WTC11 (cell line): ENCODE results near the gene MAOA. TPM values are rescaled to one million over a fixed set of nuclear protein-coding genes. Genes with fewer than 3 reads are reported as not detected.
A peak's percentile ranks its signal among the peaks of the same experiment; 100 is the strongest.

ENCODE experiments used
- ATAC-seq: fragments of 200-7000 bp; cut with Tn5 transposase; 2 replicates; pipeline ENCODE4 v1.10.0; 2021; ENCODE audit warnings: mild to moderate bottlenecking, moderate library complexity
- CTCF ChIA-PET: fragments of 300-600 bp; sonication (Branson Sonifier 250); formaldehyde crosslinking; loops from one replicate; lab custom pipeline; 2021; ENCODE audit warnings: antibody characterized with exemption; lab: Charles Lee
- POLR2A ChIA-PET: fragments of 350-600 bp; sonication (Branson Sonifier 250); formaldehyde crosslinking; loops from one replicate; lab custom pipeline; 2021; ENCODE audit warnings: antibody characterized with exemption; lab: Charles Lee
- DNase-seq: peaks from one replicate; pipeline ENCODE4 v3.0.0; 2021; ENCODE audit warnings: low spot score
- H3K27ac Mint-ChIP-seq: 2 replicates; pipeline ENCODE4 v1.8.0; 2021; ENCODE audit warnings: mixed read lengths
- H3K27me3 Mint-ChIP-seq: 2 replicates; pipeline ENCODE4 v1.8.0; 2021; ENCODE audit warnings: low read depth, mild to moderate bottlenecking, moderate library complexity, mixed read lengths
- H3K36me3 Mint-ChIP-seq: 2 replicates; pipeline ENCODE4 v1.8.0; 2021; ENCODE audit warnings: mixed read lengths
- H3K4me1 Mint-ChIP-seq: 2 replicates; pipeline ENCODE4 v1.8.0; 2022; ENCODE audit warnings: mixed read lengths
- H3K4me3 Mint-ChIP-seq: 2 replicates; pipeline ENCODE4 v1.8.0; 2021; ENCODE audit warnings: mild to moderate bottlenecking, moderate library complexity, mixed read lengths
- H3K9me3 Mint-ChIP-seq: 2 replicates; pipeline ENCODE4 v1.8.0; 2021; ENCODE audit warnings: mixed read lengths
- EMX1 ChIP-seq: fragments of 250-450 bp; sonication (Bioruptor Pico); IDR thresholded peaks from 2 replicates; pipeline ENCODE4 v1.8.0; 2021; ENCODE audit warnings: mild to moderate bottlenecking
- MYBL2 ChIP-seq: sonication (generic); formaldehyde crosslinking; IDR thresholded peaks from 2 replicates; pipeline ENCODE4 v1.8.1; 2023; ENCODE audit warnings: mild to moderate bottlenecking, moderate library complexity, missing genetic modification reagents
- NR3C1 ChIP-seq: sonication (generic); formaldehyde crosslinking; conservative IDR thresholded peaks from 2 replicates; pipeline ENCODE4 v1.8.1; 2023; ENCODE audit warnings: low read depth, mild to moderate bottlenecking, missing genetic modification reagents
- TEAD1 ChIP-seq: sonication (generic); formaldehyde crosslinking; IDR thresholded peaks from 2 replicates; pipeline ENCODE4 v1.8.0; 2022; ENCODE audit warnings: mild to moderate bottlenecking, missing genetic modification reagents
- ZNF416 ChIP-seq: fragments of 250-450 bp; sonication (Bioruptor Pico); IDR thresholded peaks from 2 replicates; pipeline ENCODE4 v1.9.0; 2021; ENCODE audit warnings: mild to moderate bottlenecking, inconsistent platforms
- total RNA-seq: library from RNA; stranded (reverse); gene quantifications from 3 replicates; pipeline ENCODE4 v1.2.3, GENCODE V29; 2021
- TF ChIP-seq, protein P1 (sequence below): sonication (generic); formaldehyde crosslinking; IDR thresholded peaks from 2 replicates; pipeline ENCODE4 v1.8.1; 2022; ENCODE audit warnings: low read depth, mild to moderate bottlenecking, moderate library complexity, missing genetic modification reagents, borderline replicate concordance
- TF ChIP-seq, protein P2 (sequence below): sonication (generic); formaldehyde crosslinking; IDR thresholded peaks from 2 replicates; pipeline ENCODE4 v1.8.0; 2023; ENCODE audit warnings: missing genetic modification reagents
- TF ChIP-seq, protein P3 (sequence below): fragments of 250-450 bp; sonication (Bioruptor Pico); IDR thresholded peaks from 2 replicates; pipeline ENCODE4 v1.9.0; 2021; ENCODE audit warnings: mild to moderate bottlenecking
- TF ChIP-seq, protein P4 (sequence below): fragments of 200-600 bp; IDR thresholded peaks from 2 replicates; pipeline ENCODE4 v1.8.0; 2022; ENCODE audit warnings: antibody characterized with exemption
- TF ChIP-seq, protein P5 (sequence below): sonication (generic); formaldehyde crosslinking; IDR thresholded peaks from 2 replicates; pipeline ENCODE4 v1.8.1; 2023; ENCODE audit warnings: mild to moderate bottlenecking, missing genetic modification reagents
- TF ChIP-seq, protein P6 (sequence below): fragments of 250-450 bp; sonication (Bioruptor Pico); IDR thresholded peaks from 2 replicates; pipeline ENCODE4 v2.1.2; 2022; ENCODE audit warnings: mild to moderate bottlenecking, moderate library complexity

MAOA gene
- total RNA-seq, 1 experiment from 2014 or later, result 6.0 TPM

DNA sequence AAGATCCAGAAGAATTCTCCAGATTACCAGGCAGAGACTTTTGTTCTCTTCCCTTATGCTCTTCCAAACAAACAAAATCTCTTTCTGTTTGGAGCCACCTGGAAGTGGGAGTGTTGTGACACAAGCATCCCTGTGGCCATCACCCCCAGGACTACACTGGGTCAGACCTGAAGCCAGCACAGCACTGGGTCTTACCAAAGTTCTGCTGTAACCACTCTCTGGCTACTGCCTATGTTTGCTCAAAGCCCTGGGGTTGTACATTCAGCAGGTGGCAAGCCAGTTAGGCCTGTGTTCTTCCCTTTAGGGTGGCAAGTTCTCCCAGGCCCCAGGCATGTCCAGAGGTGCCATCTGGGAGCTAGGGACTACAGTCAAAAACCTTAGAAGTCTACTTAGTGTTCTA is 43.7 kb upstream of the MAOA start (continued):
- TF ChIP-seq, protein P1, sequence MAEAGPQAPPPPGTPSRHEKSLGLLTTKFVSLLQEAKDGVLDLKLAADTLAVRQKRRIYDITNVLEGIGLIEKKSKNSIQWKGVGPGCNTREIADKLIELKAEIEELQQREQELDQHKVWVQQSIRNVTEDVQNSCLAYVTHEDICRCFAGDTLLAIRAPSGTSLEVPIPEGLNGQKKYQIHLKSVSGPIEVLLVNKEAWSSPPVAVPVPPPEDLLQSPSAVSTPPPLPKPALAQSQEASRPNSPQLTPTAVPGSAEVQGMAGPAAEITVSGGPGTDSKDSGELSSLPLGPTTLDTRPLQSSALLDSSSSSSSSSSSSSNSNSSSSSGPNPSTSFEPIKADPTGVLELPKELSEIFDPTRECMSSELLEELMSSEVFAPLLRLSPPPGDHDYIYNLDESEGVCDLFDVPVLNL, result no peak
- TF ChIP-seq, all 79 proteins: peak for 0

DNA sequence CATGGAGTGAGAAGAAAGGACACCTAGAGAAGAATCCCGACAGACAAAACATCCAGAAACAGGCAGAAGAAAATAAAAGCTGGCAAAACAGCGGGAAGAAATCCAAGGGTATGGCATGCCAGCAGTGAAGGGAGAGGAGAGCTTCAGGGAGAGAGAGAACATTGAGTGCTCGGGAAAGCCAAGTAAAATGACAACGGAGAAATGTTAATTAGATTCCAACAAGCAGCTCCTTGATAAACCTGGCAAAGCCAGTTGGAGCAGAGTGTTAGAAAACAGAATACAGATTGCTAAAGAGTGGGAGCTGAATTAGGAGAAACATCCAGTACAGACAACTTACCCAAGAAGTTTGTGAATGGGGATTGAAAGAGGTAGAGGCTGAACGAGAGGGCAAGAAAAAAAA is 40.4 kb upstream of the MAOA start:
- POLR2A ChIA-PET, result no interaction called here
- H3K27ac Mint-ChIP-seq, result peak overlapping the region; percentile 58

More for the DNA sequence above, 40.4 kb upstream of the MAOA start:
- CTCF ChIA-PET, result interaction anchor here (2.1 kb wide), 1 partner anchor 134 kb away, joined by 6 read pairs; no protein-coding TSS in a partner anchor
- Mint-ChIP-seq H3K27me3 (no peaks in the 10 kb centered on the region; the same call in 1 of the 2 replicates), H3K4me3 (no peak overlapping the region), H3K9me3 (no peaks in the 10 kb centered on the region), H3K36me3 (0 out of 2 replicates have a peak, but pooled peaks cover 4% of the 10 kb centered on the region), H3K4me1 (peaks cover 45% of the 10 kb centered on the region)
- ATAC-seq, result no peak
- DNase-seq, result no peak
- TF ChIP-seq, protein P2, sequence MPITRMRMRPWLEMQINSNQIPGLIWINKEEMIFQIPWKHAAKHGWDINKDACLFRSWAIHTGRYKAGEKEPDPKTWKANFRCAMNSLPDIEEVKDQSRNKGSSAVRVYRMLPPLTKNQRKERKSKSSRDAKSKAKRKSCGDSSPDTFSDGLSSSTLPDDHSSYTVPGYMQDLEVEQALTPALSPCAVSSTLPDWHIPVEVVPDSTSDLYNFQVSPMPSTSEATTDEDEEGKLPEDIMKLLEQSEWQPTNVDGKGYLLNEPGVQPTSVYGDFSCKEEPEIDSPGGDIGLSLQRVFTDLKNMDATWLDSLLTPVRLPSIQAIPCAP (CRISPR knock-in tag), result no peak
- no peak for TF ChIP-seq ZNF416
- TF ChIP-seq TEAD1 (CRISPR knock-in tag), result no peak
- TF ChIP-seq NR3C1, result no peak
- no peak for TF ChIP-seq MYBL2 (CRISPR knock-in tag)
- TF ChIP-seq, protein P3, sequence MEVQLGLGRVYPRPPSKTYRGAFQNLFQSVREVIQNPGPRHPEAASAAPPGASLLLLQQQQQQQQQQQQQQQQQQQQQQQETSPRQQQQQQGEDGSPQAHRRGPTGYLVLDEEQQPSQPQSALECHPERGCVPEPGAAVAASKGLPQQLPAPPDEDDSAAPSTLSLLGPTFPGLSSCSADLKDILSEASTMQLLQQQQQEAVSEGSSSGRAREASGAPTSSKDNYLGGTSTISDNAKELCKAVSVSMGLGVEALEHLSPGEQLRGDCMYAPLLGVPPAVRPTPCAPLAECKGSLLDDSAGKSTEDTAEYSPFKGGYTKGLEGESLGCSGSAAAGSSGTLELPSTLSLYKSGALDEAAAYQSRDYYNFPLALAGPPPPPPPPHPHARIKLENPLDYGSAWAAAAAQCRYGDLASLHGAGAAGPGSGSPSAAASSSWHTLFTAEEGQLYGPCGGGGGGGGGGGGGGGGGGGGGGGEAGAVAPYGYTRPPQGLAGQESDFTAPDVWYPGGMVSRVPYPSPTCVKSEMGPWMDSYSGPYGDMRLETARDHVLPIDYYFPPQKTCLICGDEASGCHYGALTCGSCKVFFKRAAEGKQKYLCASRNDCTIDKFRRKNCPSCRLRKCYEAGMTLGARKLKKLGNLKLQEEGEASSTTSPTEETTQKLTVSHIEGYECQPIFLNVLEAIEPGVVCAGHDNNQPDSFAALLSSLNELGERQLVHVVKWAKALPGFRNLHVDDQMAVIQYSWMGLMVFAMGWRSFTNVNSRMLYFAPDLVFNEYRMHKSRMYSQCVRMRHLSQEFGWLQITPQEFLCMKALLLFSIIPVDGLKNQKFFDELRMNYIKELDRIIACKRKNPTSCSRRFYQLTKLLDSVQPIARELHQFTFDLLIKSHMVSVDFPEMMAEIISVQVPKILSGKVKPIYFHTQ (CRISPR knock-in tag), result no peak
- TF ChIP-seq, protein P4, sequence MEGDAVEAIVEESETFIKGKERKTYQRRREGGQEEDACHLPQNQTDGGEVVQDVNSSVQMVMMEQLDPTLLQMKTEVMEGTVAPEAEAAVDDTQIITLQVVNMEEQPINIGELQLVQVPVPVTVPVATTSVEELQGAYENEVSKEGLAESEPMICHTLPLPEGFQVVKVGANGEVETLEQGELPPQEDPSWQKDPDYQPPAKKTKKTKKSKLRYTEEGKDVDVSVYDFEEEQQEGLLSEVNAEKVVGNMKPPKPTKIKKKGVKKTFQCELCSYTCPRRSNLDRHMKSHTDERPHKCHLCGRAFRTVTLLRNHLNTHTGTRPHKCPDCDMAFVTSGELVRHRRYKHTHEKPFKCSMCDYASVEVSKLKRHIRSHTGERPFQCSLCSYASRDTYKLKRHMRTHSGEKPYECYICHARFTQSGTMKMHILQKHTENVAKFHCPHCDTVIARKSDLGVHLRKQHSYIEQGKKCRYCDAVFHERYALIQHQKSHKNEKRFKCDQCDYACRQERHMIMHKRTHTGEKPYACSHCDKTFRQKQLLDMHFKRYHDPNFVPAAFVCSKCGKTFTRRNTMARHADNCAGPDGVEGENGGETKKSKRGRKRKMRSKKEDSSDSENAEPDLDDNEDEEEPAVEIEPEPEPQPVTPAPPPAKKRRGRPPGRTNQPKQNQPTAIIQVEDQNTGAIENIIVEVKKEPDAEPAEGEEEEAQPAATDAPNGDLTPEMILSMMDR, result no peak
- TF ChIP-seq EMX1 (CRISPR knock-in tag), result no peak
- TF ChIP-seq, protein P5, sequence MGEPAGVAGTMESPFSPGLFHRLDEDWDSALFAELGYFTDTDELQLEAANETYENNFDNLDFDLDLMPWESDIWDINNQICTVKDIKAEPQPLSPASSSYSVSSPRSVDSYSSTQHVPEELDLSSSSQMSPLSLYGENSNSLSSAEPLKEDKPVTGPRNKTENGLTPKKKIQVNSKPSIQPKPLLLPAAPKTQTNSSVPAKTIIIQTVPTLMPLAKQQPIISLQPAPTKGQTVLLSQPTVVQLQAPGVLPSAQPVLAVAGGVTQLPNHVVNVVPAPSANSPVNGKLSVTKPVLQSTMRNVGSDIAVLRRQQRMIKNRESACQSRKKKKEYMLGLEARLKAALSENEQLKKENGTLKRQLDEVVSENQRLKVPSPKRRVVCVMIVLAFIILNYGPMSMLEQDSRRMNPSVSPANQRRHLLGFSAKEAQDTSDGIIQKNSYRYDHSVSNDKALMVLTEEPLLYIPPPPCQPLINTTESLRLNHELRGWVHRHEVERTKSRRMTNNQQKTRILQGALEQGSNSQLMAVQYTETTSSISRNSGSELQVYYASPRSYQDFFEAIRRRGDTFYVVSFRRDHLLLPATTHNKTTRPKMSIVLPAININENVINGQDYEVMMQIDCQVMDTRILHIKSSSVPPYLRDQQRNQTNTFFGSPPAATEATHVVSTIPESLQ (CRISPR knock-in tag), result no peak
- TF ChIP-seq, protein P6, sequence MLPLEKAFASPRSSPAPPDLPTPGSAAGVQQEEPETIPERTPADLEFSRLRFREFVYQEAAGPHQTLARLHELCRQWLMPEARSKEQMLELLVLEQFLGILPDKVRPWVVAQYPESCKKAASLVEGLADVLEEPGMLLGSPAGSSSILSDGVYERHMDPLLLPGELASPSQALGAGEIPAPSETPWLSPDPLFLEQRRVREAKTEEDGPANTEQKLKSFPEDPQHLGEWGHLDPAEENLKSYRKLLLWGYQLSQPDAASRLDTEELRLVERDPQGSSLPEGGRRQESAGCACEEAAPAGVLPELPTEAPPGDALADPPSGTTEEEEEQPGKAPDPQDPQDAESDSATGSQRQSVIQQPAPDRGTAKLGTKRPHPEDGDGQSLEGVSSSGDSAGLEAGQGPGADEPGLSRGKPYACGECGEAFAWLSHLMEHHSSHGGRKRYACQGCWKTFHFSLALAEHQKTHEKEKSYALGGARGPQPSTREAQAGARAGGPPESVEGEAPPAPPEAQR (CRISPR knock-in tag), result no peak
- TF ChIP-seq, all 79 proteins: peak for 0
